Raji (cell line): ENCODE results near the gene YLPM1.

Experiments
- POLR2A ChIP-seq: IDR thresholded peaks from 2 replicates; pipeline ENCODE4 v1.6.1; 2011; ENCODE audit warnings: low read depth, low read length, control low read depth; ENCODE audit not compliant: insufficient read depth

The YLPM1 gene

GRCh38 chr14:74763803-74764531, 851 bp downstream of the YLPM1 start:
- no peak for TF ChIP-seq POLR2A

GRCh38 chr14:74765721-74766120, 2.6 kb downstream of the YLPM1 start:
- TF ChIP-seq POLR2A, result no peak

- TF ChIP-seq POLR2A, result no peak
These were observed 8.3 kb downstream of the YLPM1 start for GRCh38 chr14:74771399-74771798.

GRCh38 chr14:74784634-74785033, 21.5 kb downstream of the YLPM1 start:
- TF ChIP-seq POLR2A, result no peak

- no peak for TF ChIP-seq POLR2A
These were observed 22.0 kb downstream of the YLPM1 start for GRCh38 chr14:74785056-74785613.

- TF ChIP-seq POLR2A, result no peak
These were observed 23.7 kb downstream of the YLPM1 start for GRCh38 chr14:74786796-74787315.

- no peak for TF ChIP-seq POLR2A
These were observed 29.3 kb downstream of the YLPM1 start for GRCh38 chr14:74792249-74793039.

GRCh38 chr14:74793506-74794155, 30.5 kb downstream of the YLPM1 start:
- TF ChIP-seq POLR2A, result no peak

GRCh38 chr14:74794947-74795346, 31.8 kb downstream of the YLPM1 start:
- no peak for TF ChIP-seq POLR2A

GRCh38 chr14:74799765-74800164, 36.6 kb downstream of the YLPM1 start:
- TF ChIP-seq POLR2A, result no peak

GRCh38 chr14:74800780-74801179, 37.7 kb downstream of the YLPM1 start:
- TF ChIP-seq POLR2A, result no peak

GRCh38 chr14:74801396-74801795, 38.3 kb downstream of the YLPM1 start:
- TF ChIP-seq POLR2A, result no peak

GRCh38 chr14:74804219-74804825, 41.2 kb downstream of the YLPM1 start:
- no peak for TF ChIP-seq POLR2A

- no peak for TF ChIP-seq POLR2A
These were observed 44.9 kb downstream of the YLPM1 start for GRCh38 chr14:74807853-74808545.
